K562 treated with DMSO at 1 percent for 4 hours (cell line): ENCODE measurements around the gene TNK1. TPM values are rescaled to one million over a fixed set of nuclear protein-coding genes. Genes with fewer than 3 reads are reported as not detected.

Experiments used
- total RNA-seq: library from RNA; unstranded; fragments of 300-600 nt; gene quantifications from 2 replicates; pipeline ENCODE4 v1.2.3, GENCODE V29; 2022; ENCODE audit not compliant: insufficient read depth

The TNK1 gene
- total RNA-seq = 7.3 and 8.2 TPM in 2 replicates

DNA sequence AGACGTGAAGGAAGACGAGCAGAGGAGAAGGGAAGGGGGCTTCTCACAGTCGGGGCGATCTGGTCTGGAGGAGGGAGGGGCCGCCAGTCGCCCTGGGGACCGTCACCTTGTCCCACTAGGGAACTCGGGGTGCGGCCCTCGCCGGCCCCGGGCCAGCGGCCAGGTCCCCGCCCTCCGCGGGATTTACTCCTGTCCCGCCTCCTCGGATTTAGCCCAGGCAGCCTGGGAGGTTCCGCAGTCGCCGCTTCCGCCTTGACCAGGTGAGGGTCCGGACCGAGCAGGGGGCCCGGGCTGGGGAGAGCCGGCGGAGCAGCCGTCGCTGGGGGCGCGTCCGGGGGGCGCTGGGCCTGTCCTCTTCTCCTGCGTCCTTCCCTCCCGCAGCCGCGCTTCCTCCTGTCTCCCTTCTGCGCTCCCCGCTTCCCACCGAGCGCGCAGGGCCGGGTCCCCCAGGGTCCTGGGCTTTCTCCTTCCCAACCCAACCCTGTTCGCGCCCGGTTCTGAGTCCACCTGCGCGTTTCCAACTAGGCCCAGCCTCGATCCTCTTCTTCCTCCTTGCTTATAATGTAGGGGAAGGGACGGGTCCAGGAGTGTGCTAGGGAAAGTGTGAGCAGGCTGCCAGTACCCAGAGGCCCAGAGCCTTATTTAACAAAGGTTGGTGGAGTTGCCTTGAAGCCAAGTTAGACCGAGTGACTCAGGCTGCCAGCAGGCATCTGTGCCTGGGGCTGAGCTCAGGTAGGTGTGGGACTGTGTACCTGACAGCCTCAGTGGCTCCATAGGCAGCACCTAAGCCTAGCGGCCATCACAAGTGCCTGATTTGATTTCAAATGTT, at the start of gene TNK1:
Gene TNK1, plus strand, starts transcription at position 235 of the 829 bp plus-strand sequence. CDS start 1,838 bp downstream, outside the sequence.

DNA sequence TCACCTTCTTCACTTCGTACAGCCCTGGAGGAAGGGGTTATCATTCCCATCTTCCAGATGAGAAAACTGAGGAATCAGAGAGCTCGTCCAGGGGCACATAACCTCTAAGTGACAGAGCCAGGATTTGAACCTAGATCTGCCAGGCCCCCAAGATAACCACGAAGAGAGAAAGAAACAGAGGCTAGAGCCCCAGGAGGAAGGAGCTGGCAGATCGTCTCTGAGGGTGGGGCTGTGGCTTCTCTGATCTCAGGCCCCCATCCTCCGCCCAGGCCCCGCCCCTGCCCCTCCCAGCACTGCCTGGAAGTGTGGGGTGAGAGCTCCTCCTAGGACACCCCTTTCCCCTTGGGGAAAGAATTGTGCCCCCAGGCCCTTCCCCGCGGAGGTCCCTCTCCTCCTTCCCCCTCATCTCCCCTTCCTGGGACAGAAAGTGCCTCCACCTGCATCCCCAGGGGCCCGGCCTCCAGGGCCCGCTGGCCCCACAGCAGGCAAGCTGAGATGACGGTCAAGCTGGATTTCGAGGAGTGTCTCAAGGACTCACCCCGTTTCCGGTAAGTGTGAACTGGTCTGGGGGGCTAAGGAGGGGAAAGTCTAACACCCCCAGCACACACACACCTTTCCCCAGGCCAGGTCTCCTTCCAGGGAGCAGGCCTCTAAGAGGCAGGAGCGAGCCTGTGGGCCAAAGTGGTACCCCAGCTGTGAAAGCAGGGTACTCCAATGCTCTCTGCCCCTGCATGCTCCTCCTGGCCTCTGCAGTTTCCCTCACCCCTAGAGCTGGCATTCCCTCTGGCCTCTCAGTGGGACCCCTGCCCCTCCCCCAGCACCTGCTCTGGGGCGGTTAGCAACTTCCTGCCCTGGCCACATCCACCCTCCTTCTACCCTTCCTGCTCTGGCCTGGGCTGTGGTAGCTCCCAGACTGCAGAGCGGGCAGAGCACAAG, 44.4 kb upstream of the TNK1 start, which contains the start of gene ACAP1:
Gene ACAP1, plus strand, starts transcription at position 290 of the 936 bp plus-strand sequence. Its CDS starts 206 bp downstream, at position 496.

DNA sequence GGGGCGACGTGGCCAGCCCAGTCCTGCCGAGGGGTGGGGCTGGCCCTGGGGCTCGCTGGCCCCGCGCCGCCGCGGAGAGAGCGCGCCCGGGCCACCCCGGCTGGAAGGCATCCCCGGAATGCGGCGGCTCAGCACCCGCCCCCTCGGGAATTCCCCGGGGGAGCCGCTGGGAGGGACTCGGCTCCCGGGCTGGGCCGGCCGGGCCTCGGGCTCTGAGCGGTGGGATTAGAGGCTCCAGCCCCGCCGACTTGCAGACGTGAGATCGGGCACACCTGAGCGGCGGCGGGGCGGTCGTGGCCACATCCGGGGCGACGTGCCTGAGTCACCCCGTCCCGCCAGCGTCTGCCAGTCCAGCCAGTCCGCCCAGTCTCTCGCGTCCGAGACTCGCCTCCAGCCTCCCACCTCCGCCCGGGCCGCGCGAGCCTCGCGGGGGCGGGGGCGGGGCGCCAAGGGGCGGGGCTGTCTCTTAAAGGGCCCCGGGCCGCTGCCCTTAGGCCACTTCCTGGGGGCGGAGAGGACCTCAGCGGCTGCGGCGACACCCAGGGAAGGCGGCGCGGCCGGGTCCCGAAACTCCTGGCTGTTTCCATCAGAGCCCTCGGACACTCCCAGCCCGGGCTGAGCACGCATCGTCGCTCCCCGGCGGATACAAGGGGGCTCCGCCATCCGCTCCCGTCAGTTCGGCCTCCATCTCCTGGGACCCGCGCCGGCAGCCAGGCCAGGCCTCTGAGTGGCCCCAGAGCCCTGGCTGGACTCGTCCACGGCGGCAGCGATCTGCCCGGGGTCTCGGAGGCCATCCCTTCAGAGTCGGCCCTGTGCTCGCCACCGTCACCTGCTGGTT, 29.0 kb upstream of the TNK1 start, which contains the start of gene KCTD11:
Gene KCTD11, plus strand, starts transcription at position 498 of the 838 bp plus-strand sequence.

GRCh38 chr17:7355053-7355452, 25.8 kb upstream of the TNK1 start, which contains the start of gene TMEM95:
TSS of gene TMEM95 (plus strand) at chr17:7355156. CDS start at chr17:7355205, 49 bp downstream.

GRCh38 chr17:7394452-7395191, 13.7 kb downstream of the TNK1 start, which contains the start of gene PLSCR3:
TSS of gene PLSCR3 (minus strand) at chr17:7394525. CDS start at chr17:7394110, 415 bp downstream.

DNA sequence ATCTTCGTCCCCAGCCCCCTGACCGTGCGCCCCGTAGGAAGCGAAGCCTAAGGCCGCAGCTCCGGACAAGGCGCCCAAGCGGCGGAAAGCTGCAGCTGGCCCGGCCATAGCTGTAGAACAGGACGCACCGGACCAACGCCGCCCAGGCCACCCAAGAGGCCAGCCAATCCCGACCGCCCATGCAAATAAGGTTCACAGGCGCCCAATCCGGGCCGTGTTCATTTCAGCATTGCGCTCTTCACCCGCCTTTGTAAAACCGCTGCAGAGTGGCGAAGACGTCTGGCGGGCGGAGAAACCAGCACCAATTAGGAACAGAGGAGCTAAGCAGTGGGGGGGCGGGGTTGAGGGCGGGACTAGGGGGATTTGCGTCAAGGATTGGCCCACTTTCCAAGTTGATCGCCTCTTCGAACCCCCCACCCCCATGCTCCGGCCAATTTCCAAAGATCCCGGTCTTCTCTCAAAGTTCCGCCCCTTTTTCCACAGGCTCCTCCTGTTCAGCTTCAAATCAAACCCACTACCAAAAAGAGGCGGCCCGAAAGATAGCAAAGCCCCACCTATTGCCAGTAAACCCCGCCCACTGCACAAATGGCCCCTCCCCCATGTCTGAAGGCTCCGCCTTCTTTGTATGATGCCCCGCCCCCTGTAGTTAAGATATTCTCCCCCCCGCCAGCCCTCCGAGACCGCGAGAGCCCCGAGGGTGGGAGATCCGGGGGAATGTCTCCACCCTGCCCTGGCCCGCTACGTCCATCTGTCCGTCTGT, 23.3 kb downstream of the TNK1 start, which contains the start of gene TMEM256:
Gene TMEM256, minus strand, starts transcription at position 121 of the 760 bp plus-strand sequence. Its CDS starts 13 bp downstream, at position 108.

DNA sequence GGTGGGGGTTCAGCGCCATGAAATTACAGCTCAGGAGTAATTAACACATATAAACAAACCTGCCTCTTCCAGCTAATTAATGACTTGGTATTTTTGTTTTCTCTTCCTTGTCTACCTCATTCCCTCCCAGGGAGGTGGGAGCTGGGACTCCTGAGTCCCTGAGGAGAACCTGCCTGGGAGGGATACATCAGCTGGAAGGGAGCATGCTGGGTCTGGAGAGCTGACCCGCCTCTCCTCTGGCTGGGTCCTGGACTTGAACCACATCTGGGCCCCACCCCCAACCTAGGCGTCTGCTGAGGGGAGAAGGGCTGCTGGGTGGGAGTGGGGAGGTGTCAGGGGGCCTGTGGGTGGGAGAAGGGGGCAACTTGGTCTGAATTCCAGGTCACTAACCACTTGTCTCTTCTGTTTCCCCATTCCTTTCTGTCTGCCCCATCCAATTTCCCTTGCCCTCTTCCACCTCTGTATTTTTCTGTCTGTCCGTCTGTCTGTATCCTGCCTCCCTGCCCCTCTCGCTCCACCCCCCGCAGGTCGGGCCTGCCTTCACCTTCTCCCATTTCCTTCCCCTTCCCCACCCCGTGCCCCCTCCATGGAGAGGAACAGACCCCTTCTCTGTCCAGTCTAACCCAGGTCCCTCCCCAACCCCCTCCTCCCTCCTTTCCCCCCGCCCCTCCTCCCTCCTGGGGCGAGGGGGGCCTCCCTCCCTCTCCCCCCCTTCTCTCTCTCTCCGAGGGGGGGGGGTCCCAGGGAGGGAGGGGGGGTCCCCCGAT, 26.8 kb downstream of the TNK1 start, which contains the start of gene NLGN2:
Gene NLGN2, plus strand, starts transcription at position 361 of the 767 bp plus-strand sequence. CDS start 411 bp downstream, outside the sequence.

DNA sequence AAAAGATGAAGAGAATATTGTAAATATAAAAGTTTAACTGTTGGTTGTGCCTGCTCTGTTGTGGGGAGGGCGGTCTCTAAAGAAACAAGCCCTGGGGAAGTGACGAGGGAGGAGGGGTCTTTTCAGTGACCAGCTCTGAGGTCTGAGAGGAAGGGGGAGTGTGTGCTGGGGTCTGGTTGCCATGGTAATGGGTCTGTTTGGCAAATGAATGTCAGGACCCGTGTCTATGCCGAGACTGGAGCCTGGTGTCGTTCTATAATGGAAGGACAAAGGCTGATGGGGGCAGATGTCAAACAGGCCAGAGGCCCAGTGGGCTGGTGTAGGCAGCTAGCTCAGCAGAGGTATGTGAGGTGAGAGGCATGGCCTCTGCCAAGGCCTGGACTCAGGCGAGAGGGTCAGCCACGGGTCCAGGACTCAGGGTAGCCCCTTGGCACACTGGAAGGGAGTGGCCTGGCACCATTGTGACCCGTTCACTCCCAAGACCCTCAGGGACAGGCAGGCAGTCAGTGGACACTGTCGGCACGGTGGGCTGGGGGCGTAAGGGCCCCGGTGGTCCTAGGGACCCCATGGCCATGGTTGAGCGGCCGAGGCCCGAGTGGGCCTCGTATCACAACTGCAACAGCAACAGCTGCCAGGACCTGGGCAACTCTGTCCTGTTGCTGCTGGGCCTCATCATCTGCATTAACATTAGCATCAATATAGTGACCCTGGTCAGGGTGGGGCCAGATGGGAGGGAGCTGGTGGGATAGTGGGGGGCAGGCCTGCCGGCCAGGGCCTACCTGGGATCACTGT, 39.1 kb downstream of the TNK1 start, which contains the start of gene SPEM1:
Gene SPEM1, plus strand, starts transcription at position 506 of the 792 bp plus-strand sequence. Its CDS starts 61 bp downstream, at position 567.

GRCh38 chr17:7425316-7425715, 44.4 kb downstream of the TNK1 start, which contains the start of gene SPEM2:
TSS of gene SPEM2 (plus strand) at chr17:7425616. CDS start at chr17:7425689, 73 bp downstream.

DNA sequence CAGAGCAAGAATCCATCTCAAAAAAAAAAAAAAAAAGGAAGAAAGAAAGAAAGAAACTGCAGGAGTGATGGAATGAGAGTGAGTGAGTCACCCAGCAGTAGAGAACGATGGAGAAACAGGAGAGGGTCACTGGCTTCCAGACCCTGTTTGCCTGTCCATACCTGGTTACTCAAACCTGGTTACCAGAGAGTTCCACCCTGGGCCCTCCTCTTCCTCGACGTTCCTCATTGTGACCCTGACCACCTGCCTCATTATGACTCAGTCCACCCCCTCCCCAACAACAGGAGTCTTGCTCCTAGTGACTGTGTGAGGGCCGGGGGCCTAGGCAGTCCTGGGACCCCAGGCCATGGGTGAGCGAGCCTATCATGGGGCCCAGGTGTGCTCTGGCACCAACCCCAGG, 47.7 kb downstream of the TNK1 start, which contains the start of gene SPEM3:
Gene SPEM3, plus strand, starts transcription at position 301 of the 400 bp plus-strand sequence. Its CDS starts 46 bp downstream, at position 347.

Other genes with a start within 250 kb of the TNK1 start
- 0.52 TPM in 1 of 2 replicates, not detected in the other for gene ASGR1, start 201.7 kb upstream of the TNK1 start, total RNA-seq
- gene DLG4, start 161.3 kb upstream of the TNK1 start, total RNA-seq = 5.6 and 7.8 TPM in 2 replicates
- gene ACADVL, start 161.2 kb upstream of the TNK1 start, total RNA-seq = 284 and 290 TPM in 2 replicates
- 46.3 and 47.3 TPM in 2 replicates for gene DVL2, start 146.6 kb upstream of the TNK1 start, total RNA-seq
- gene PHF23, start 141.6 kb upstream of the TNK1 start, total RNA-seq = 11.3 and 15.0 TPM in 2 replicates
- 256 and 265 TPM in 2 replicates for gene GABARAP, start 138.6 kb upstream of the TNK1 start, total RNA-seq
- 77.2 and 80.6 TPM in 2 replicates for gene CTDNEP1, start 129.4 kb upstream of the TNK1 start, total RNA-seq
- 46.9 and 57.4 TPM in 2 replicates for gene ELP5, start 128.9 kb upstream of the TNK1 start, total RNA-seq
- 20.0 and 29.2 TPM in 2 replicates for gene CLDN7, start 118.6 kb upstream of the TNK1 start, total RNA-seq
- 0.82 TPM in 1 of 2 replicates, not detected in the other for gene SLC2A4, start 99.4 kb upstream of the TNK1 start, total RNA-seq
- not detected in 2 replicates for gene YBX2, start 86.5 kb upstream of the TNK1 start, total RNA-seq
- 354 and 384 TPM in 2 replicates for gene EIF5A, start 73.5 kb upstream of the TNK1 start, total RNA-seq
- 45.5 and 46.9 TPM in 2 replicates for gene GPS2, start 65.7 kb upstream of the TNK1 start, total RNA-seq
- 8.2 and 13.1 TPM in 2 replicates for gene NEURL4, start 51.8 kb upstream of the TNK1 start, total RNA-seq
- 4.5 and 5.4 TPM in 2 replicates for gene ACAP1, start 44.6 kb upstream of the TNK1 start, total RNA-seq
- gene KCTD11, start 28.9 kb upstream of the TNK1 start, total RNA-seq = 3.2 and 4.3 TPM in 2 replicates
- not detected in 2 replicates for gene TMEM95, start 25.9 kb upstream of the TNK1 start, total RNA-seq
- gene PLSCR3, start 13.4 kb downstream of the TNK1 start, total RNA-seq = 7.7 and 10.7 TPM in 2 replicates
- gene TMEM256, start 23.0 kb downstream of the TNK1 start, total RNA-seq = 43.4 and 70.5 TPM in 2 replicates
- 7.1 and 11.9 TPM in 2 replicates for gene NLGN2, start 26.8 kb downstream of the TNK1 start, total RNA-seq
- gene SPEM1, start 39.2 kb downstream of the TNK1 start, total RNA-seq = not detected in 2 replicates
- not detected in 2 replicates for gene SPEM2, start 44.5 kb downstream of the TNK1 start, total RNA-seq
- gene SPEM3, start 47.8 kb downstream of the TNK1 start, total RNA-seq = not detected in 2 replicates
- gene TMEM102, start 54.3 kb downstream of the TNK1 start, total RNA-seq = 6.8 and 6.9 TPM in 2 replicates
- gene FGF11, start 58.4 kb downstream of the TNK1 start, total RNA-seq = 5.7 and 9.0 TPM in 2 replicates
- gene CHRNB1, start 64.0 kb downstream of the TNK1 start, total RNA-seq = 8.1 and 9.3 TPM in 2 replicates
- gene ZBTB4, start 98.5 kb downstream of the TNK1 start, total RNA-seq = 3.2 TPM in 2 replicates
- not detected in 2 replicates for gene SLC35G6, start 100.4 kb downstream of the TNK1 start, total RNA-seq
- gene POLR2A, start 103.3 kb downstream of the TNK1 start, total RNA-seq = 59.8 and 69.8 TPM in 2 replicates
- gene TNFSF12, start 168.0 kb downstream of the TNK1 start, total RNA-seq = 1.7 and 2.1 TPM in 2 replicates
- gene TNFSF13, start 177.7 kb downstream of the TNK1 start, total RNA-seq = 1.0 and 1.9 TPM in 2 replicates
- 36.6 and 40.6 TPM in 2 replicates for gene SENP3, start 180.8 kb downstream of the TNK1 start, total RNA-seq
- 45.7 and 47.2 TPM in 2 replicates for gene CD68, start 198.5 kb downstream of the TNK1 start, total RNA-seq
- 82.7 and 83.4 TPM in 2 replicates for gene MPDU1, start 202.8 kb downstream of the TNK1 start, total RNA-seq
- 4.0 and 8.5 TPM in 2 replicates for gene SOX15, start 209.0 kb downstream of the TNK1 start, total RNA-seq
- 40.7 and 49.2 TPM in 2 replicates for gene FXR2, start 233.8 kb downstream of the TNK1 start, total RNA-seq
- gene SAT2, start 246.7 kb downstream of the TNK1 start, total RNA-seq = 29.5 and 43.0 TPM in 2 replicates
- not detected in 2 replicates for gene SHBG, start 249.0 kb downstream of the TNK1 start, total RNA-seq